ENCODE results near the gene SYT17. TPM values are rescaled to one million over a fixed set of nuclear protein-coding genes. Genes with fewer than 3 reads are reported as not detected.

The SYT17 gene
- total and polyA plus RNA-seq, 2 experiments from 2014 or later = 6.7 to 6.9 TPM

GRCh38 chr16:19252904-19253303 is 84.9 kb downstream of the SYT17 start:
- no peaks in the 10 kb centered on the region for H4K20me1 ChIP-seq (ENCODE audit: insufficient read depth, poor library complexity, severe bottlenecking)
- no peaks in the 10 kb centered on the region for H3K9me2 ChIP-seq (replicated peaks; ENCODE audit: insufficient read depth)
- H3K4me3 ChIP-seq = no peak overlapping the region
- DNase-seq (ENCODE audit: low spot score) = no peak
- H3K79me2 ChIP-seq = no peaks in the 10 kb centered on the region
- no peaks in the 10 kb centered on the region for H3K9me3 ChIP-seq (ENCODE audit: low read depth)
- H3K4me2 ChIP-seq = no peak overlapping the region
- no peaks in the 10 kb centered on the region for H3K36me3 ChIP-seq (replicated peaks; ENCODE audit: insufficient read depth, low read depth)
- H3K4me1 ChIP-seq (ENCODE audit: insufficient read depth) = no peaks in the 10 kb centered on the region
- no peak overlapping the region for H2AFZ ChIP-seq
- no peak for TF ChIP-seq EZH2 (IDR thresholded peaks at IDR 0.05; ENCODE audit: borderline replicate concordance)
- TF ChIP-seq, protein P1, sequence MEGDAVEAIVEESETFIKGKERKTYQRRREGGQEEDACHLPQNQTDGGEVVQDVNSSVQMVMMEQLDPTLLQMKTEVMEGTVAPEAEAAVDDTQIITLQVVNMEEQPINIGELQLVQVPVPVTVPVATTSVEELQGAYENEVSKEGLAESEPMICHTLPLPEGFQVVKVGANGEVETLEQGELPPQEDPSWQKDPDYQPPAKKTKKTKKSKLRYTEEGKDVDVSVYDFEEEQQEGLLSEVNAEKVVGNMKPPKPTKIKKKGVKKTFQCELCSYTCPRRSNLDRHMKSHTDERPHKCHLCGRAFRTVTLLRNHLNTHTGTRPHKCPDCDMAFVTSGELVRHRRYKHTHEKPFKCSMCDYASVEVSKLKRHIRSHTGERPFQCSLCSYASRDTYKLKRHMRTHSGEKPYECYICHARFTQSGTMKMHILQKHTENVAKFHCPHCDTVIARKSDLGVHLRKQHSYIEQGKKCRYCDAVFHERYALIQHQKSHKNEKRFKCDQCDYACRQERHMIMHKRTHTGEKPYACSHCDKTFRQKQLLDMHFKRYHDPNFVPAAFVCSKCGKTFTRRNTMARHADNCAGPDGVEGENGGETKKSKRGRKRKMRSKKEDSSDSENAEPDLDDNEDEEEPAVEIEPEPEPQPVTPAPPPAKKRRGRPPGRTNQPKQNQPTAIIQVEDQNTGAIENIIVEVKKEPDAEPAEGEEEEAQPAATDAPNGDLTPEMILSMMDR (IDR thresholded peaks at IDR 0.05; ENCODE audit: poor library complexity) = no peak
- 83% methylated on average over 2 of the region's 2 CpGs for WGBS (ENCODE audit: low lambda C conversion rate, missing lambda C conversion rate)
- H3K27ac ChIP-seq = no peak overlapping the region
- no peaks in the 10 kb centered on the region for H3K27me3 ChIP-seq

GRCh38 chr16:19254611-19255010 is 86.6 kb downstream of the SYT17 start:
- H3K4me2 ChIP-seq = no peak overlapping the region

GRCh38 chr16:19264123-19264673 is 96.2 kb downstream of the SYT17 start:
- Histone ChIP-seq H3K4me3 (no peak overlapping the region), H3K4me2 (no peak overlapping the region), H3K36me3 (replicated peaks; ENCODE audit: insufficient read depth, low read depth) (no peaks in the 10 kb centered on the region), H3K4me1 (ENCODE audit: insufficient read depth) (no peaks in the 10 kb centered on the region), H3K9me2 (replicated peaks; ENCODE audit: insufficient read depth) (no peaks in the 10 kb centered on the region), H3K79me2 (no peaks in the 10 kb centered on the region), H3K27me3 (no peaks in the 10 kb centered on the region), H3K9me3 (ENCODE audit: low read depth) (no peaks in the 10 kb centered on the region), H3K27ac (no peak overlapping the region), H4K20me1 (ENCODE audit: insufficient read depth, poor library complexity, severe bottlenecking) (no peaks in the 10 kb centered on the region), H2AFZ (no peak overlapping the region)
- no peak for DNase-seq (ENCODE audit: low spot score)
- TF ChIP-seq, protein P1 (IDR thresholded peaks at IDR 0.05; ENCODE audit: poor library complexity) = no peak
- TF ChIP-seq EZH2phosphoT487 (IDR thresholded peaks at IDR 0.05; ENCODE audit: low read depth, severe bottlenecking, unreplicated experiment) = no peak
- TF ChIP-seq EZH2 (IDR thresholded peaks at IDR 0.05; ENCODE audit: borderline replicate concordance) = no peak
- 92% methylated on average over 4 of the region's 4 CpGs for WGBS (ENCODE audit: low lambda C conversion rate, missing lambda C conversion rate)

More at GRCh38 chr16:19254611-19255010, 86.6 kb downstream of the SYT17 start:
- Histone ChIP-seq H3K27ac (no peak overlapping the region), H4K20me1 (ENCODE audit: insufficient read depth, poor library complexity, severe bottlenecking) (no peaks in the 10 kb centered on the region), H3K4me1 (ENCODE audit: insufficient read depth) (no peaks in the 10 kb centered on the region), H2AFZ (no peak overlapping the region), H3K36me3 (replicated peaks; ENCODE audit: insufficient read depth, low read depth) (no peaks in the 10 kb centered on the region), H3K4me3 (no peak overlapping the region), H3K9me3 (ENCODE audit: low read depth) (no peaks in the 10 kb centered on the region), H3K27me3 (no peaks in the 10 kb centered on the region), H3K79me2 (no peaks in the 10 kb centered on the region), H3K9me2 (replicated peaks; ENCODE audit: insufficient read depth) (no peaks in the 10 kb centered on the region)
- TF ChIP-seq, protein P1 (IDR thresholded peaks at IDR 0.05; ENCODE audit: poor library complexity) = no peak
- TF ChIP-seq EZH2phosphoT487 (IDR thresholded peaks at IDR 0.05; ENCODE audit: low read depth, severe bottlenecking, unreplicated experiment) (no peak), EZH2 (IDR thresholded peaks at IDR 0.05; ENCODE audit: borderline replicate concordance) (no peak)
- no peak for DNase-seq (ENCODE audit: low spot score)
- 92% methylated on average over 4 of the region's 4 CpGs for WGBS (ENCODE audit: low lambda C conversion rate, missing lambda C conversion rate)

All from hepatocyte (in vitro differentiated cells).